H1 (cell line): ENCODE measurements around the gene KRTAP12-3. TPM values are rescaled to one million over a fixed set of nuclear protein-coding genes. Genes with fewer than 3 reads are reported as not detected.

ENCODE experiments used
- HDAC6 ChIP-seq: IDR thresholded peaks from one replicate; pipeline ENCODE4 v1.7.1; 2012; ENCODE audit warnings: low read depth, mild to moderate bottlenecking, inconsistent platforms, low read length, moderate library complexity
- PHF8 ChIP-seq: fragments of 200-600 bp; sonication (generic); conservative IDR thresholded peaks from 2 replicates; pipeline ENCODE4 v1.7.1; 2012; ENCODE audit warnings: low read depth, mild to moderate bottlenecking, inconsistent platforms, low read length, moderate library complexity
- POLR2A ChIP-seq, 2 experiments: IDR thresholded peaks; 1 replicate in 1 of 2; 2 replicates in 1 of 2; pipeline ENCODE4 v1.6.1; 2011; ENCODE audit warnings: low read depth in 2 of 2, low read length in 2 of 2, mild to moderate bottlenecking in 2 of 2; ENCODE audit errors: control extremely low read depth in 1 of 2
- SUZ12 ChIP-seq: fragments of 200-600 bp; sonication (generic); IDR thresholded peaks from 2 replicates; pipeline ENCODE4 v1.6.1; 2012; ENCODE audit warnings: mild to moderate bottlenecking, inconsistent platforms, low read length, moderate library complexity, mixed read lengths
- TAF1 ChIP-seq: IDR thresholded peaks from 2 replicates; pipeline ENCODE4 v1.6.1; 2011; ENCODE audit warnings: mild to moderate bottlenecking, low read depth, low read length
- polyA plus RNA-seq, 7 experiments: library from polyadenylated mRNA; depleted of rRNA in 3 of 7; stranded (reverse) in 5 of 7; unstranded in 2 of 7; fragments of >200 nt in 5 of 7; fragments of 200-250 nt in 2 of 7; gene quantifications; 1 replicate in 5 of 7; 2 replicates in 1 of 7; 4 replicates in 1 of 7; pipeline versions ENCODE4 v1.2.1 to v1.2.3, GENCODE V29; 2011 to 2013; ENCODE audit warnings: missing spikeins in 2 of 7, mixed read lengths in 2 of 7
- total RNA-seq: library from RNA; stranded (reverse); fragmentation: NEBNext Ultra II Directional; extraction: Animal tissue kit (Norgen Biotek cat#: 25700); gene quantifications from 2 replicates; pipeline ENCODE4 v1.2.1, GENCODE V29; 2021

KRTAP12-3 gene
- total and polyA plus RNA-seq, 2 of the 8 experiments (the other 6 are each of a cell fraction or from before 2014, with no cell fraction given): not detected

DNA sequence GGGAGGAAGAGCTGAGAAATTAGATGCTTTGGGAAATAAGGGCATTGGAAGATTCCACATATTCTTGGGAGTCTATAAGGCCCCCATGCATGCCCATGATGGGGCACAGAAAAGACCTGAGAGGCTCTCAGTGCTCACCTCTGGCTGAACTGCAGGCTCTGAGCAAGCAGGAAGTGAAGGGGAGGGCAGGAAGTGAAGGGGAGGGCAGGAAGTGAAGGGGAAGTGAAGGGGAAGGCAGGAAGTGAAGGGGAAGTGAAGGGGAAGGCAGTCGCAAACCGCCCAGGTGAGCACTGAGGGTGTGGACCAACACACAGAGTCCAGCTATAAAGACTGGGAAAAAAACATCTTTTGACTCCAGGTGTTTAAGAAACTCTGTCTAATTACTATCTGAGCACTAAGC lies 27.3 kb upstream of the KRTAP12-3 start (continued):
- TF ChIP-seq SUZ12: no peak
- TF ChIP-seq TAF1: no peak
- no peak for TF ChIP-seq POLR2A (IDR thresholded peaks at IDR 0.05; ENCODE audit: control extremely low read depth in 1 of 2, low read depth in 2 of 2, low read length in 2 of 2)
- no peak for TF ChIP-seq HDAC6
- TF ChIP-seq PHF8: no peak
